ENCODE measurements around the gene TMUB1.
A peak's percentile ranks its signal among the peaks of the same experiment; 100 is the strongest.

The TMUB1 gene

DNA sequence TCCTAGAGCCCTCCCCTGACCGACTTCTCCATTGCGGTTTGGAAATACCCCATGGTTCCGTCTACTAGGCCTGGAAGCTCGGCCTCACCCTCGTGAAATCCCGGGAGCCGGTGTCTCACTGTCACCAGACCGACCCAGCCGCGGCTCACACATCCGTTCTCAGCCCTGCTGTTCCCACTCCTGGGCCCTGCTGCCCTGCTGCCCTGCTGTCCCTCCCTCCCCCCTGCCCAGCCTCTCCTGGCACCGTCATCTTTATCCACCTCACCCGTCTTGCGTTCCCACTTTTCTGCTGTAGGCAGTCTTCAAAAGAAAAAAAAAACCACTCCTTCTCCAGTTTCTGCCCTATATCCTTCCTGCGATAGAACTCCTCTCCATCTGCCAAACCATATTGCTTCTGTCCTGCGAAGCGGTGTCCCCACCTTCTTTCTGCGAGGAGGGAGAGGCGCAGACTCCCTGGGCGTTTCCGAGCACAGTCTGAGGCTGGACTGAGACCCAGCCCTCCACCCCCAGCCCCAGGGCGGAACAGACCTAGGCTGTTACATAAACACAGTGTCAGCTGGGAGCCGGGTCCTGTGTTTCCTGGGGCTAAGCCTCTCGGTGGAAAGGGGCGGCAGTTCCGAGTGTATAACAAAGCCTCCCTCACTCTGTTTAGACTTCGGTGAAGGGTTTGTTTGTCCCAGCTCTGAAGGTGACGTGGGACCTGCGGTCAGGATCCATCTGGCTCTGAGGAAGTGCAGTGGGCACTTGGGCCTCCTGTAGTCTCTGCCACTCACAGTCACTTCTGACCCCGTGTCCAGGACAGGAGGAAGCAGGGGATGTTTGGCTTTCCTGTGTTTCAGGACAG lies 5.8 kb upstream of the TMUB1 start:
- in situ Hi-C loops (cut with HindIII; ENCODE audit: low pct_ligation_motif_present, low pct_unique_long_range_greater_than_20kb, low sequenced_read_pairs), result loop anchor here (5.0 kb wide), 1 partner anchor 58 kb away; no protein-coding TSS in a partner anchor
- no peak for DNase-seq

DNA sequence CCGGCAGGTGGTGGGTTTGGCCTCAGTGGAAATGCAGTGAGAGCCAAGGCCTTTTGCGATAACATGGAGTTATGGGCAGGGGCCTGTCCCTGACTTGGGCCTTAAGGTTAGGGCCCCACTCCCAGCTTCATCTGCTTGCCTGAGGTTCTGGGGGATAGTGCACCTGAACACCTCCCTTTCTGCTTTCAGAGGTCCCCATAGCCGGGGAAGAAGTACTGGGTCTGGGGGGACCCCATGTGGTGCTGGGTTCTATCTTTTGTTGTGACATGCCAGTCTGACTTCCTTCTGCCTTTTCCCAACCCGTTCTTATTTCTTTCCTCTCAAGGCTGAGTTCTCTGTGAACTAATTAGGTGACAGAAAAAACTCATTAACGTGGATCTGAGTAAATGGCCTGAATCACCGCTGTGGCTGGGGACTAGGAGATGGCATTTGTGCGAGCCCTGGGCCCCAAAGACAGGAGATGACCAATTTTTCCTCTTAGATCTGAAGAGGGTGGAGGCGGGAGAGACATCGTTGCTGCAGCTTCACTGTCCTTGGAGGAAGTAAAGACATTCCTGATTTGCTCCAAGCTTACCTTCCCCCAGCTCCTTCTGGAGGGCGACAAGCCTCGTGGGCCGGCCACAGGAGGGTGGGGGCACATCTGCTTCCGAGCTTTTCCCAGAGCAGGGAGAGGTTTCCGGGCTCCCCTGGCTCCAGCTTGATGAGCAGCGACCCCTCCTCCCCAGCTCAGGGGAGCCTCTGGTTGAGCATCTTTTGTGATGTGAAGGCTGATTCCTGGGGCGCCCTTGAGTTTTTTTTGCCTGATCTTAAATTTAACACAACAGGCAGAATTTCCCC lies 4.9 kb upstream of the TMUB1 start:
- DNase-seq, result no peak

DNA sequence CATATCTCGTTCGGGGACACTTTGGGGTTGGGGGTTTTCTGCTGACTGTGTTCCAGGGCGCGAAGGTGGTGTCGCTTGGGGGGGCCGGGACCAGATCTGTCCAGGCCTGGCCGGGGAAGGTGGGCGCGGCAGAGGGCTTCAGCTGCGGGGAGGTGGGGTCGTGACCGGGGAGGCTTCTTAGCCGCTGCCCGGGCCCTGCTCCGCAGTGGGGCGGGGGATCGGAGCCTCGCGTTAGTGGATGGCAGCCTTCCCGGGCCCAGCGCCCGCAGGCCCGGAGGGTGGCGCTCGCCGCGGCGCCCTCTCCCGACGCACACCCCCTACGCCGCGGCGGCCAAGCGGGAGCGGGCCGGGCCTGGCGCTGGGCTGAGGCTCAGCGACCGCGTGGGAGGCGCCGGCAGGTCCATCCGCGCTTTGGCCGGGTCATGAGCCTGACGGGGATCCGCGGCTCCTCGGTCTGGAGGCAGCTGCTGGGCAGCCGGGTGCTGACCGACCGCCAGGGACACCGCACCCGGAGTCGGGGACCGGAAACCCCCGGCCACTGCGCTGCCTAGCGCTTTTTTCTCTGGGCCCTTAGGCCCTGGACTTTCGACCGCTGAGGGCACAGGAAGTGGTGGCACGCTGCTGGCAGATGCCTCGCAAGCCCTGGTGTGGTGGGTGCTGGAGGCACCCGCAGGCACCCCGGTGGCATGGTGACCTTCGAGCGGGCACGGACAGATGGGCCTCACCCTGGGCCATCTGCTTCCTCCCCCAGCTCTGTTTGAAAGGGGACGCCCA lies 4.1 kb upstream of the TMUB1 start:
- DNase-seq, result peak; percentile 78
- in situ Hi-C loops (cut with HindIII; ENCODE audit: low pct_ligation_motif_present, low pct_unique_long_range_greater_than_20kb, low sequenced_read_pairs), result loop anchor here (5.0 kb wide), 1 partner anchor 60 kb away; no protein-coding TSS in a partner anchor

More for the DNA sequence above, 4.9 kb upstream of the TMUB1 start:
- in situ Hi-C loops (cut with HindIII; ENCODE audit: low pct_ligation_motif_present, low pct_unique_long_range_greater_than_20kb, low sequenced_read_pairs), result loop anchor here (5.0 kb wide), 1 partner anchor 59 kb away; no protein-coding TSS in a partner anchor

DNA sequence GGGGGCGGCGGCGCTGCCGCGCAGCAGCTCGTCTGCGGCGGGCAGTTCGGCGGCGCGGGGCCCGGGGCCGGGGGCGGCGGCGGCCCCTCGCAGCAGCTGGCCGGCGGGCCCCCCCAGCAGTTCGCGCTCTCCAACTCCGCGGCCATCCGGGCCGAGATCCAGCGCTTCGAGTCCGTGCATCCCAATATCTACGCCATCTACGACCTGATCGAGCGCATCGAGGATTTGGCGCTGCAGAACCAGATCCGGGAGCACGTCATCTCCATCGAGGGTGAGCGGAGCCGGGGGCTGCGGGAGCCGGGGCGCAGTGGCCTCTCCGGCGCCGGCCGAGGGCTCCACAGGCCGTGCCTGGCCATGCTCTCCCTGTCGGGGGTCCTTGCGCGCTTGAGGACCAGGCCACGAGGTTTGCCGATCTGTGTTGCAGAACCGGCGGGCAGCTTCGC lies 3.5 kb upstream of the TMUB1 start:
- in situ Hi-C loops (cut with HindIII; ENCODE audit: low pct_ligation_motif_present, low pct_unique_long_range_greater_than_20kb, low sequenced_read_pairs), result loop anchor here (5.0 kb wide), 1 partner anchor 60 kb away; no protein-coding TSS in a partner anchor
- DNase-seq, result peak; percentile 63

DNA sequence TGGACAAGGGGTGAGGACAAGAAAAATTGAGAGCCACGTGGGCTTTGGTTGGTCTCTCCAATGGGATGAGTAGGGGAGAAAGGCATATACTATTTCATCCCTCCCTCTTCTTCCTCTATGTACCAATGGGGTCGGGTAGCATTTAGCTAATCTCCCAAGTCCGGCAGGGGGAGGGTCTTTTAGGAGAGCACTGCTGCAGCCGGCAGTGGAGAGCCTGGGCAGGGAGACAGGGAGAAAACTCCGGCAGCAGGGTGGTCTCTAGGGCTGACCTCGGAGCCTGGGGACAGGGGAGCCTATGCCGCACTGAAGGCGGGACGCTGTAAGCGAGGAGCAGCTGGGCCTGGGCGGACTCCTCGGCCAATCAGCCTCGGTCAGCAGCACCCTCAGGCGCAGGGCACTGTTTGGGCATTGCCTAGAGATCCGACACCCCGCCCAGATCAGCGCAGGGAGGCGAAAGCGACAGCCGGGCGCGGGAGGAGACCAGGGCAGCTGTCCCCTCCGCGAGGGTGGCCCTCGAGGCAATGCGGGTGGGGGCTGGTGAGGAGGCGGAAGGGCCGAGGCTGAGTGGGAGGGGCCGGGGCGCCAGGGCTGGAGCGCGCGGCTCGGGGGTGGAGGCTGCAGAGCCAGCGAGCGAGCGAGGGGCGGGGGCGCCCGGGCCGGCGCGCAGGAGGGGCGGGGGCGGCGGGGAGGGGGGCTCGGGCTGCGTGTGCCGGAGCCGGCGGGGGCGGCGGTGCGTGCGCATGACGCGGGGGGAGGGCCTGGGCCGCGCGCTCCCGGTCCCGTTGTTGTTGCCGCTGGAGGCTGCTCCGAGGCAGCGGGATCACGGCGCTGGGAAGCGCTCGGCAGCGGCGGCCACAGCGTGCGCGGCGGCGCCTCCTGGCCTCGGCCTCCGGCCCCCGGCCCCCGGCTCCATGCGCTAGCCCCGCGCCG lies 2.7 kb upstream of the TMUB1 start, which contains the start of gene AGAP3:
Gene AGAP3, plus strand, starts transcription at position 785 of the 930 bp plus-strand sequence. CDS start 267 bp downstream, outside the sequence.
- in situ Hi-C loops (cut with HindIII; ENCODE audit: low pct_ligation_motif_present, low pct_unique_long_range_greater_than_20kb, low sequenced_read_pairs), result loop anchor here (5.0 kb wide), 1 partner anchor 61 kb away; no protein-coding TSS in a partner anchor
- peak; percentile 85 for DNase-seq

DNA sequence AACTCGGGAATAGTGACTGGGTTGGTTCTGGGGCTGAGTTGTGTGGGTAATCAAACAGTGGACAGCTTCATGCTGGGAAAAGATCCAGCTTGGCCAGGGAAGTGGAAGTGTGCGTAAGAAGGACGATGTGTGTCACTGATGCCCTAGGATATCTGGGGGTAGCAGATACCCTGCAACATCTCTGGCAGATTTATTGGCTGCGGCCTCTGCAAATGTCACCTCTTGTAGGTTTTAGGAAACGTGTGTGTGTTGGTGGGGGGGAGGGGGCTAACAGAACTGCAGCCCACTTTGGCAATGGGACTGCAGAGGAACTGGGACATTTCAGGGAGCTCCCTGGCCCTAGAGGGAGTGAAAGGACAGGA lies 2.0 kb upstream of the TMUB1 start:
- in situ Hi-C loops (cut with HindIII; ENCODE audit: low pct_ligation_motif_present, low pct_unique_long_range_greater_than_20kb, low sequenced_read_pairs), result loop anchor here (5.0 kb wide), 1 partner anchor 62 kb away; no protein-coding TSS in a partner anchor
- no peak for DNase-seq

DNA sequence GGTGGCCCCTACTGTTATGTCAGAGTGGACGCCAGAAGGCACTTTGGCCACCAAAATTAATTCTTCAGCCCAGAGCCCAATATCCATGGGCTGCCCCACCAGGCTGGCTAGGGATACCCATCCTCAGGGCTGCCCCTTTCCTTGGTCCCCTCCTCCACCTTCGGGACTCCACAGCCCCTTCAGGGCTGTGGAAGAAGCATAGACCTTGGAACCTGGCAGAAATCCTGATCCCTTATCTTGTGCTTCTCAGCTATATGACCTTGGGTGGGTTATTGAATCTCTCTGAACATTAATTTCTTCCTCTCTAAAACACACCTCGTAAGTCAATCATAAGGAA lies 499 bp upstream of the TMUB1 start:
- DNase-seq, result no peak

DNA sequence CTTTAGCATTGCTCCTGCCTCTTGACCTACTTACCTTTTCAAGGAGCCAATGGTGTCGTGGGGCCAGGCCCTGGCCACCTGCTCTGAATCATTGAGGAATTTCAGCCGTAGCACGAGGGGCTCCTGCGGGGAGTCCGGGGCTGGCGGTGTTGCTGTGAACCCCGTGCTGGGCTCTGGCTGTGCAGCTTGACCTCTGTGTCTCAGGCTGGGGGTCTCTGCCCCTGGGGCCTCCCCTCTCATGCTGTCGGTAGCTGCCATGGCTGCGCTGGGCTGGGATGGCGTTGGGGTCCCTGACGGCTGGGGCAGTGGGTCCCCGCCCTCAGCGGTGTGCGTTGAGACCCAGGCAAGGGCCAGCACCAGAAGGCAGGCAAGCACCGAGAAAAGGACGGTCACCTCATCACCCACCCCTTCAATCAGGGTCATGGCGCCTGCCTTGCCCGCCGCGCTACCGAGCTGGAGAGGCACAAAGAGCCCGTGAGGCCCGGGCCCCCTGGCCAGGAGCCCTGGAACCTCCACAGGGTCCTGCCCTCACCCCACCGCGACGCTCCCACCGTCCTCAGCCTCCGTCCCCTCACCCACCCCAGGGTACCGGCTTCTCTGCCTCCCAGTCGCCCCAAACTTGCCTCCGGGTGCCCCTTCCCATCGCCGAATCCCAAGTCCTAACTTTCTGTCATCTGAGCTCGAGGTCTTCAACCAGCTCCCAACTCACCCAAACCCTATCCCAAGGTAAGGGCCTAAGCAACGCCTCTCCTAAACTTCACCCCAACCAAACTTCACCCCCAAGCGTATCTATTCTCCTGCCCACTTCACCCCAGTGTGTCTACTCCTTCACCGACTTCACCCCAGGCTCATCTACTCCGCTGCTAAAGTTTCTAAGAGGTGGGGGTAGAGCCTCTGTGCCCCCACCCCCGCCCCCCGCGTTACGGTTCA lies 887 bp downstream of the TMUB1 start:
- no peak for DNase-seq
- in situ Hi-C loops (cut with HindIII; ENCODE audit: low pct_ligation_motif_present, low pct_unique_long_range_greater_than_20kb, low sequenced_read_pairs), result no loop called here

More for the DNA sequence above, 499 bp upstream of the TMUB1 start:
- in situ Hi-C loops (cut with HindIII; ENCODE audit: low pct_ligation_motif_present, low pct_unique_long_range_greater_than_20kb, low sequenced_read_pairs), result no loop called here

DNA sequence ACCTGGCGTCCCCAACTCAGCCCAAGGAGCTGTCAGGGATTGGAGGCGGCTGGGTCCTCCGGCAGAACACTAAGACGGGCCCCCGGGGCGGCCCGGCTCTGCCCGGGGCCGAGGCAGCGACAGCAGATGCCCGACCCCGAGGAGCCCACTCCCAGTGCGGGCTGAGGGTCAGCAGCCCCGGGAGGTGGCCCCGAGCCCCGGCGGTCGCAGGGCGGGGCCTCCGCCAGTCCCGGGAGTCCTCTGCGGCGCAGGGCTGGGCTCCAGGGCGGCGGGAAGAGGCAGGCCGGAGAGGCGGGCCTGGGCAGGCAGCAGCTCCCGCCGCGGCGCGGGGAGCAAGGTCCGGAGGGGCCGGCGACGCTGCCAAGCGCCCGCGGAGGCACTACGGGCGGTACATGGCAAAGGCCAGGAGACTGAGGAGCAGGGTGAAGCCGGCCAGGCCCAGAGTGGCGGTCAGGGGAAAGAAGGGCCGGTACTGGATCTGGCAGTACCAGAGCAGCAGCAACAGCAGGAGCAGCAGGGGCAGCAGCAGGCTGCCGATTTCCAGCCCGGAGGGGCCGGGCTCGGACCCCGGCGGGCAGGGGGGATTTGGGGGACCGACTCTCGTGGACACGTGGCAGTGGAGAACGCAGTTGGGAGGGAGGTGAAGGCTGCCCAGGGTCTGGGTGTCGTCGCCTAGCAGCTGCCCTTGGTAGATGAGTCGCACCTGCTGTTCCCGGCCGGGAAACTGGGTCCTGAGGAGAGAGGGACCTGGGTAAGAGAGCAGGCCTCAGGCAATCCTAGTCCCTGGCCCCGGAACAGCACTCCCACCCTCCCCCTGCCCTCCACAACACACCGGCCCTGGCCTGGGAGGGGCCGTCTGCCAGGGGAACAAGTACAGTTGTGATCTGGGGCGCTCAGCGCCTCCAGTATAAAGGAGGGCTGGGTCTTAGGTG lies 1.9 kb downstream of the TMUB1 start:
- DNase-seq, result no peak
- in situ Hi-C loops (cut with HindIII; ENCODE audit: low pct_ligation_motif_present, low pct_unique_long_range_greater_than_20kb, low sequenced_read_pairs), result no loop called here

DNA sequence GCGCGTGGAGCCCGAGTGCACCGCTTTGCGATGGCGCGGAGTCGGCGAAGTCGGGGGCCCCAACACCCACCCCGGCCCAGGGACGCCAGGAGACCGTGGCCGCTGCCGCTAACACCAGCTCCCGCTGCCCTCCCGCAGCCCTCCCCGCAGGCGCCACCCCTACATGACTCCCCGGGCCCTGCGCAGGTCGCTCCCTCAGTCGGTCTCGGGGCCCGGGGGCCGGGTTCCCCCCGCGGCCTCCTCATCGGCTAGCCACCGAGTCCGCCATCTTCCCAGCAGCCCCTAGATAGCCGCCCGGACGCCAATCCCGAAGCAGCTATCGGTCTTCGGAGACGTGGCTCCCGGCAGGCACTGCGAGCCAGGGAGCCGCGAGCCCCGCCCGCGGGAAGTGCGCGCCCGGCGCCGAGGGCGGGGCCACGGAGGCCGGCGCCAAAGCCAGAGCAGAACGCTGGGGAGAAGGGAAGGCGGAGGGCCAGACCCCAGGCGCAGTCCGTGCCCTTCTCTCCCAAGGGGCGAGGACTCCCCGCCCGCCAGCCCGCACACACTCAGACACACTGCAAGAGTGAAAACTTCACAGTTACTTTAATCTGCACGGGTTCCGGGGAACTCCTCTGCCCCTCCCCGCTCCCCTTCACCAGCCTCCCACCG lies 2.6 kb downstream of the TMUB1 start, which contains the start of gene FASTK:
Gene FASTK, minus strand, starts transcription at position 288 of the 648 bp plus-strand sequence. Its CDS starts 43 bp downstream, at position 245.
- in situ Hi-C loops (cut with HindIII; ENCODE audit: low pct_ligation_motif_present, low pct_unique_long_range_greater_than_20kb, low sequenced_read_pairs), result no loop called here
- DNase-seq, result peak; percentile 96

DNA sequence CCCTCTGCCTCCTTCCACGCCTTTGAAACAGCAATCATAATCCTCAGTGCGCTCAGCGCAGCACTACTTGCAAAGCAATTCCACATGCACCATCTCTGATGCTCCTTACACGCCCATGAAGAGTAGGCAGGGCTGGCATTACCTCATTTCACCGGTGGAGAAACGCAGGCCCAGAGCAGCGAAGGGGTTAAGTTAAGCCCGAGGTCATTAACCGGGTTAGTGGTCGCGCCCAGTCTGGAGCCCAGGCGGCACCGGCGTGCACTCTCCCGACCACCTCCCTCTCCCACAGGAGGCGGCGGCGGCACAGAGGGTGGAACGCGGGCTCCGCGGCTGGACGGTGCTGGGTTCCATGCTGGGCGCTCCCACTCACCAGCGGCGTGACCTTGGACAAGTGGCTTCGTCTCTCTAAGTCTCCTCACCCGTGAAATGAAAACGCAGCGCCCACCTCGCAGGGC lies 3.2 kb downstream of the TMUB1 start:
- in situ Hi-C loops (cut with HindIII; ENCODE audit: low pct_ligation_motif_present, low pct_unique_long_range_greater_than_20kb, low sequenced_read_pairs), result no loop called here
- DNase-seq, result peak; percentile 51

DNA sequence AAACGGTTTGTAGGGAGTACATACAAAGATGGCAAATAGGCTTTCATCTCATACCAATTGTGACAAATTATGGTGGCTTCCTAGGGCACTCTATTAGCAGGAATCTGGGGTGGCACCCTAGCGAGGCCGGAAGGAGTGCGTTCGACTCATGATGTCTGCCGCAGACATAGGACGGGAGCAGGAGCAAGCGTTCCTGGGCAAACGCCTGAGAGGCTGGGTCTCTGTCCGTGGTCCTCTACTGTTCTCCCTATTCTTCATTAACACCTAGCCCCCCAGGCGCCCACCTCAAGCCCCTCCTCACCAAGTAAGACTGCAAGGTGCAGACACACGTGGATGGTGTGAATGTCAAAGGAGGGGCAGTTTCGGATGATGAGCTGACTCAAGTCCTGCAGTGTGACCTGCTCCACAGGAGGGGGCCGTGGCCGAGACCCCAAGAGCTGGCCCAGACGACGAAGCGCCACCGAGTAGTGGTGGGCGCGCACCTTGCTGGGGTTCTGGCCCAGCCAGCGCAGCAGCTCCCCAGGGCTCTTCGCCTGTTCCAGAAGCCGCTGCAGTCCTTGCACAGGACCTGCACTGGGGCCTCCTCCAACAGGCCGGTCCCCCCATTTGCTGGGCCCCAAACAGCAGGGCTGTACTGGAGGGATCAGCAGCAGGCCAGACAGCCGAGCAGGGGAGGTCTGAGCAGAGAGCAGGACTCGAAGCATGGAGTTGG lies 3.9 kb downstream of the TMUB1 start:
- DNase-seq, result no peak
- in situ Hi-C loops (cut with HindIII; ENCODE audit: low pct_ligation_motif_present, low pct_unique_long_range_greater_than_20kb, low sequenced_read_pairs), result no loop called here

DNA sequence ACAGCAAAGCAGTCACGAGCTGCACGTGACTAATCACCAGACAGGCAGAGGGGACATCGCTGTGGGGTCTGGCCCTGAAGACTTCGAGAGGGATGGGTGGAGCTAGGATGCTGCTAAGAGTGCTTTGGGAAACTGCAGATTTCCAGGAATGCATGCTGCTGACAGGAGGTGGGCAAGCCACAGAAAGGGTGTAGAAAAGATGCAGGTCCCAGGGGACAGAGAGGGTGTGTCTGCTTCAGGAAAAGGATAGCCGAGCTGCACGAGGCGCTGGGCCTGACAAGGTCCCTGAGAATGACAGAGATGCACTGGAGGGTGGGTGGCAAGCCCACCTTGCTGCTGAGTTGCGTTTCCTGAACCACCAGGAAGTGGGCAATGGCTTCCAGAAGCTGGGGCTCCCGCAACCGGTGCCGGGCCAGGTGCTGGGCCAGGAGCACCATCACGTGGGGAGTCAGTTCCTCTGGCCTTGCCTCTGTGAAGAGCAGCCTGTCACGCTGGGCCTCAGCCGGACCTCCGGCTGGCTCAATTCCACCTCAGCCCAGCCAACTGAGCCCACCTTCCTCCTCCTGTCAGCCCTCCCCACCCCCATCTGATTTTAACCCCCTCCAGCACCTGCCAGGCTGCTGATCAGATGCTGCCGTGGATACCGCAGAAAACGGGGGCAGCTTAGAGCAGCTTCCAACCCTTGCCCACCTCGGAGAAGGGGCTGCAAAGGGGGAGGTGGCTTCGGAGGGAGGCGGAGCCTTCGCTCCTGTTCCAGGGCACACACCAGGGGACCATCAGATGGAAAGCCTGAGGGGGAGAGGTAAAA lies 4.9 kb downstream of the TMUB1 start:
- DNase-seq, result no peak
- in situ Hi-C loops (cut with HindIII; ENCODE audit: low pct_ligation_motif_present, low pct_unique_long_range_greater_than_20kb, low sequenced_read_pairs), result no loop called here

All from ACHN (cell line).